D721Med (cell line): ENCODE results near the gene SPATA16.
"Not testable (repeated sequence)": the region's sequence is repeated elsewhere in the genome, so short reads cannot be mapped to it uniquely, and the experiment has no call there.

ENCODE experiments used
- DNase-seq: peaks from one replicate; pipeline ENCODE4 v3.0.0; 2011; ENCODE audit warnings: low spot score; ENCODE audit not compliant: insufficient read length
- FAIRE-seq: peaks from 2 replicates; lab custom pipeline; 2011; peaks lifted over from hg19 to GRCh38; lab: Jason Lieb, UNC
- CTCF ChIP-seq: IDR thresholded peaks from 2 replicates; pipeline ENCODE4 v1.5.1; 2012; ENCODE audit warnings: mild to moderate bottlenecking, control low read depth; ENCODE audit not compliant: insufficient read depth; ENCODE audit errors: missing control alignments

SPATA16 gene, protein sequence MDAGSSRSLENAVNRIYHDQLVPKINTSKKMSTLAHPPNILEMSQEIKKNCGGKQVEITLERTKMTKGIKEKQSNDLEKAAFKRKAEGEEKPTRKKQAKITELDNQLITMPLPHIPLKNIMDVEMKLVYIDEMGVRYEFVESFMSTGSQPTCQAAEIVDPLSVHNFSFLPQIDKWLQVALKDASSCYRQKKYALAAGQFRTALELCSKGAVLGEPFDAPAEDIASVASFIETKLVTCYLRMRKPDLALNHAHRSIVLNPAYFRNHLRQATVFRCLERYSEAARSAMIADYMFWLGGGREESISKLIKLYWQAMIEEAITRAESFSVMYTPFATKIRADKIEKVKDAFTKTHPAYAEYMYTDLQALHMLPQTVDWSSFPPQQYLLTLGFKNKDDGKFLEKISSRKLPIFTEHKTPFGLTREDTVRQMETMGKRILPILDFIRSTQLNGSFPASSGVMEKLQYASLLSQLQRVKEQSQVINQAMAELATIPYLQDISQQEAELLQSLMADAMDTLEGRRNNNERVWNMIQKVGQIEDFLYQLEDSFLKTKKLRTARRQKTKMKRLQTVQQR

DNA sequence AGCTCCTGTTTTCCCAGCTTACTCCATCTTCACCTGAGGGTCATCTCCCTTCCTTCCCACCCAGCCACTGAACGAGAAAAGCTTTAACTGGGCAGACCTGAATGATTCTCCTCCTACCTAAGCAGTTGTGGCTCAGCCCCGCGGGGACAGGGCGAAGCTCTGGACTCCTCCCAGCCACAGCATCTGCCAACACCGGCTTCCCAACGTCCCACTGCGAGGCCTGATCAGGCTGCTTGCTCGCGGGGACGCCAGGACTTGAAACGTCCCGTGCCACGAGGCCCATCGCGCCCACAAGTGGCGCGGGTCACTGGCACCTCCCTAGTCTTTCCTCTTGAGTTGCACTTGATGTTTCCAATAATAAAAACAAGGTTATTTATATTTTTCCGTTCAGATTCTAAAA lies at the start of gene SPATA16:
TSS of gene SPATA16 (minus strand) at position 250 of the 400 bp plus-strand sequence. CDS start 23,504 bp downstream, outside the sequence.
- DNase-seq (no peak), FAIRE-seq (no peak)
- no peak for TF ChIP-seq CTCF

- not testable (repeated sequence) for DNase-seq, FAIRE-seq
Observed at GRCh38 chr3:173183022-173183421, 42.0 kb upstream of the SPATA16 start.

- FAIRE-seq (no peak), DNase-seq (no peak)
- TF ChIP-seq CTCF: no peak
Observed at GRCh38 chr3:173173652-173174051, 32.6 kb upstream of the SPATA16 start.

DNA sequence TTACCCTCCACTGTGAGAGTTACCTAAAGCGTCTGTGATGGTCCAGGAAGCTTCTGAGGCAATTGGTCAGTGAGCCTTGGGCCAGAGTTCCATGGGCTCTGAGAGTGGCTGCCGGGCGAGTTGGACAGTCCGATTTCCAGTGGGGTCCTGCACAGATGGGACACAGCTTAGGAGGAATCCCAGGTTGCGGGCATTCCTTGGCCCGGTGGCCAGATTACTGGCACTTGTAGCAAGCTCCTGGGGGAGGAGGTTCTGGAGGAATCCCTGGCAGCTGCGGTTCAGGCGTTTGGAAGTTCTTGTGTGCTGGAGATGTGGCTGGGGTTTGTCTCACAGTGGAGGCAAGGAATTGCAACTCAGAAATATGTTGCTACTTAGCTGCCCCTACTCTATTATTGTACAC lies 18.1 kb upstream of the SPATA16 start:
- FAIRE-seq, DNase-seq: not testable (repeated sequence)

DNA sequence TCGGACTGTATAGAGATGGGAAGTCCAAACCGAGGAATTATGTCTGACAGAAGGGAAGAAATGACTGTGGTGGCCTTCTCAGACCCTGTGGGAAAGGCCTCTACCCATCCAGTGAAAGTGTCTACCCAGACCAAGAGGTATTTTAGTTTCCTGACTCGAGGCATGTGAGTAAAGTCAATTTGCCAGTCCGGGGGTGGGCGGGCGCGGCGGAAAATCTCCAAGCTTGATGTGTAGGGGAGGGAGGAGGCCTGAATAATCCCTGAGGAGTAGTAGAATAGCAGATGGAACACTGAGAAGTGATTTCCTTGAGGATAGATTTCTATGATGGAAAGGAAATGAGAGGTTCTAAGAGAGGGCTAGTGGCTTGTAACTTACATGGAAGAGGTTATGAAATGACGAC lies 15.5 kb upstream of the SPATA16 start:
- not testable (repeated sequence) for DNase-seq

DNA sequence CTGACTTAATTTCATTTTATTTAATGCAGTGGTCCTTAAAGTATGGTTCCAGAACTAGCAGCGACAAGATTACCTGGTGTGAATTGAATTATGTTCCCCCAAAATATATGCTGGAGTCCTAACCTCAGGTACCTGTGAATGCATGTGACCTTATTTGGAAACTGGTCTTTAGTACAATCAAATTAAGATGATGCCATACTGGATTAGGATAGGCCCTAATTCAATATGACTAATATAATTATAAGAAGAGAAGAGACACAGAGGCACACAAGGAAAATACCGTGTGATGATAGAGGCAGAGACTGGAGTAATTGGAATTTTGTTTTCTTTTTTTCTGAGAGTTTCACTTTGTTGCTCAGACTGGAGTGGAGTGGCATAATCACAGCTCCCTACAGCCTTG lies 12.6 kb upstream of the SPATA16 start:
- no peak for TF ChIP-seq CTCF
- FAIRE-seq (no peak), DNase-seq (no peak)

More for the DNA sequence above, 15.5 kb upstream of the SPATA16 start:
- not testable (repeated sequence) for FAIRE-seq

GRCh38 chr3:173139420-173139819 lies 1.6 kb downstream of the SPATA16 start:
- DNase-seq (no peak), FAIRE-seq (no peak)
- TF ChIP-seq CTCF: no peak

- FAIRE-seq: no peak
Observed at GRCh38 chr3:173138026-173138425, 3.0 kb downstream of the SPATA16 start.

More at GRCh38 chr3:173138026-173138425, 3.0 kb downstream of the SPATA16 start:
- no peak for DNase-seq
- no peak for TF ChIP-seq CTCF
